Breast epithelium (tissue), 3 donors: ENCODE data around the gene HSD3B2.

Experiments used
- POLR2AphosphoS5 ChIP-seq, 3 donors: sonication (generic); formaldehyde crosslinking; IDR thresholded peaks; one replicate each; pipeline ENCODE4 v1.6.1; 2017; ENCODE audit warnings: antibody characterized with exemption in 3 of 3
- TF ChIP-seq, protein P1 (sequence below), 3 donors: fragments of 450-650 bp; IDR thresholded peaks; one replicate each; pipeline ENCODE4 v1.5.1; 2016 to 2017; ENCODE audit warnings: antibody characterized with exemption in 3 of 3, mild to moderate bottlenecking in 3 of 3, moderate library complexity in 3 of 3

DNA sequence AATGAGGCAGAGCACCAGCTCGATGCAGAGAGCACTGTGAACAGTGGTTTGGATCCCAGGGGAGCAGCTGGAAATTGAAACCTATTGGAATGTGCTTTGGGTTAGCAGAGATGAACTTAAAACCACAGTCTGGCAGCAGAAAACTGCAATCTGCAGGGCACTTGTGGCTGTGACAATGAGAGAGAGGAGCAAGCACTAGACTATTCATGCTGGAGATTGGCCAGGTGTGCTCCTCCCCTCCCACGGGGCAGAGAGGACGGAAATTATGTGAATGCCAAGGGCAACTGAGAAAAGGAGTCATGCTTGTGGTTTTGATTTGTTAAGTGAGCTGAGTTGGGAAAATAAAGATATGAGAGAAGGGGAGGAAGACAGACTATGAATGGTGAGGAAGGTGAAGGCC, 38.1 kb downstream of the HSD3B2 start:
- no peak for TF ChIP-seq POLR2AphosphoS5 (IDR thresholded peaks at IDR 0.05)
- TF ChIP-seq, protein P1, sequence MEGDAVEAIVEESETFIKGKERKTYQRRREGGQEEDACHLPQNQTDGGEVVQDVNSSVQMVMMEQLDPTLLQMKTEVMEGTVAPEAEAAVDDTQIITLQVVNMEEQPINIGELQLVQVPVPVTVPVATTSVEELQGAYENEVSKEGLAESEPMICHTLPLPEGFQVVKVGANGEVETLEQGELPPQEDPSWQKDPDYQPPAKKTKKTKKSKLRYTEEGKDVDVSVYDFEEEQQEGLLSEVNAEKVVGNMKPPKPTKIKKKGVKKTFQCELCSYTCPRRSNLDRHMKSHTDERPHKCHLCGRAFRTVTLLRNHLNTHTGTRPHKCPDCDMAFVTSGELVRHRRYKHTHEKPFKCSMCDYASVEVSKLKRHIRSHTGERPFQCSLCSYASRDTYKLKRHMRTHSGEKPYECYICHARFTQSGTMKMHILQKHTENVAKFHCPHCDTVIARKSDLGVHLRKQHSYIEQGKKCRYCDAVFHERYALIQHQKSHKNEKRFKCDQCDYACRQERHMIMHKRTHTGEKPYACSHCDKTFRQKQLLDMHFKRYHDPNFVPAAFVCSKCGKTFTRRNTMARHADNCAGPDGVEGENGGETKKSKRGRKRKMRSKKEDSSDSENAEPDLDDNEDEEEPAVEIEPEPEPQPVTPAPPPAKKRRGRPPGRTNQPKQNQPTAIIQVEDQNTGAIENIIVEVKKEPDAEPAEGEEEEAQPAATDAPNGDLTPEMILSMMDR (IDR thresholded peaks at IDR 0.05), result no peak
